Measurements from ENCODE around the gene INHBA. TPM values are rescaled to one million over a fixed set of nuclear protein-coding genes. Genes with fewer than 3 reads are reported as not detected.

INHBA gene
- total RNA-seq, 1 donor from 2014 or later, result 601 TPM

DNA sequence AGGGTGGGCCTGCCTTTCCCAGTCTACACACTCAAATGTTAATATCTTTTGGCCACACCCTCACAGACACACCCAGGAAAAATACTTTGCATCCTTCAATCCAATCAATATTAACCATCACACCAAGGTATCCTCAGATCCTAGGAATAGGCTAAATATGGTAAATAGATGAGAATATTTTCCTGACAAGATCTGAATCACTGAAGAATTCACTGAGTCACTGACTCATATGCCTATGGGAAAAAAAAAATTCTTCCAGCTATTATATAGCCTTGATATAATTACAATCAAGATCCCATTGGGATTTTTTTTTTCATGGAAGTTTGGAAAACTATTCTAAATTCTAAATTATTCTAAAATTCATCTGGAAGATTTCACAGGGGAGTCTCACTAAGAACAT is 65.8 kb downstream of the INHBA start:
- Mint-ChIP-seq H3K27ac (ENCODE audit: unreplicated experiment) (no peak overlapping the region), H3K9me3 (ENCODE audit: low read depth) (no peaks in the 10 kb centered on the region), H3K4me3 (ENCODE audit: unreplicated experiment) (no peak overlapping the region), H3K36me3 (ENCODE audit: low read depth) (no peaks in the 10 kb centered on the region), H3K4me1 (ENCODE audit: low read depth) (peaks cover 10% of the 10 kb centered on the region), H3K27me3 (ENCODE audit: low read depth) (no peaks in the 10 kb centered on the region)
- TF ChIP-seq, protein P1, sequence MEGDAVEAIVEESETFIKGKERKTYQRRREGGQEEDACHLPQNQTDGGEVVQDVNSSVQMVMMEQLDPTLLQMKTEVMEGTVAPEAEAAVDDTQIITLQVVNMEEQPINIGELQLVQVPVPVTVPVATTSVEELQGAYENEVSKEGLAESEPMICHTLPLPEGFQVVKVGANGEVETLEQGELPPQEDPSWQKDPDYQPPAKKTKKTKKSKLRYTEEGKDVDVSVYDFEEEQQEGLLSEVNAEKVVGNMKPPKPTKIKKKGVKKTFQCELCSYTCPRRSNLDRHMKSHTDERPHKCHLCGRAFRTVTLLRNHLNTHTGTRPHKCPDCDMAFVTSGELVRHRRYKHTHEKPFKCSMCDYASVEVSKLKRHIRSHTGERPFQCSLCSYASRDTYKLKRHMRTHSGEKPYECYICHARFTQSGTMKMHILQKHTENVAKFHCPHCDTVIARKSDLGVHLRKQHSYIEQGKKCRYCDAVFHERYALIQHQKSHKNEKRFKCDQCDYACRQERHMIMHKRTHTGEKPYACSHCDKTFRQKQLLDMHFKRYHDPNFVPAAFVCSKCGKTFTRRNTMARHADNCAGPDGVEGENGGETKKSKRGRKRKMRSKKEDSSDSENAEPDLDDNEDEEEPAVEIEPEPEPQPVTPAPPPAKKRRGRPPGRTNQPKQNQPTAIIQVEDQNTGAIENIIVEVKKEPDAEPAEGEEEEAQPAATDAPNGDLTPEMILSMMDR (IDR thresholded peaks at IDR 0.05), result no peak
- DNase-seq (ENCODE audit: low spot score), result no peak
